ENCODE measurements around the gene MYBPC1. TPM values are rescaled to one million over a fixed set of nuclear protein-coding genes. Genes with fewer than 3 reads are reported as not detected.

MYBPC1 gene
- total RNA-seq, 1 donor from 2014 or later = not detected

GRCh38 chr12:101563212-101563611, 31.6 kb upstream of the MYBPC1 start:
- Mint-ChIP-seq H3K36me3 (ENCODE audit: unreplicated experiment) (no peaks in the 10 kb centered on the region), H3K9me3 (ENCODE audit: unreplicated experiment) (peaks cover 2% of the 10 kb centered on the region), H3K27me3 (ENCODE audit: unreplicated experiment) (no peaks in the 10 kb centered on the region), H3K4me1 (ENCODE audit: low read depth, unreplicated experiment) (no peaks in the 10 kb centered on the region), H3K4me3 (ENCODE audit: unreplicated experiment) (no peak overlapping the region), H3K27ac (ENCODE audit: unreplicated experiment) (no peak overlapping the region)
- TF ChIP-seq CTCF (IDR thresholded peaks at IDR 0.05; ENCODE audit: partially characterized antibody, unreplicated experiment) = no peak
- DNase-seq = no peak

GRCh38 chr12:101564912-101565311, 29.9 kb upstream of the MYBPC1 start:
- Mint-ChIP-seq H3K4me1 (ENCODE audit: low read depth, unreplicated experiment) (no peaks in the 10 kb centered on the region), H3K4me3 (ENCODE audit: unreplicated experiment) (no peak overlapping the region), H3K27ac (ENCODE audit: unreplicated experiment) (no peak overlapping the region), H3K9me3 (ENCODE audit: unreplicated experiment) (peaks cover 2% of the 10 kb centered on the region), H3K36me3 (ENCODE audit: unreplicated experiment) (no peaks in the 10 kb centered on the region), H3K27me3 (ENCODE audit: unreplicated experiment) (no peaks in the 10 kb centered on the region)
- DNase-seq = no peak
- no peak for TF ChIP-seq CTCF (IDR thresholded peaks at IDR 0.05; ENCODE audit: partially characterized antibody, unreplicated experiment)

DNA sequence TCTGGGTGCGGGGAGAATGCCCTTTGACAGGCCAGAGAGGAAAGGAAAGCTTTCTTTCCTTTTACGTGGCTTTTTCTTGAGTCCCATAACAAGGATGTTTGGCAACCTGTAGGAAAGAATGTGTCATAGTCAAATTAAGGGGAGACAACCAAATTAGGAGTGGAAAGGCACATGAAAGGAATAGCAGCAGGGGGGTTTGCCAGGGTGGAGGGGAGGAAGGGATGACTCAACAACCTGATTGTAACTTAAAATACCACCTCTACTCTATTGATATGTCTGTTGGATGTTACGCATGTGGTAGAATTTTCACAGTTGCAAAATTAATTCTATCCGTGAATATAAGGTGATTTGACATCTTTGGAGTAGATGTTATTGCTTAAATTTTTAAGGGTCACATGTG, 28.5 kb upstream of the MYBPC1 start:
- H3K36me3 Mint-ChIP-seq (ENCODE audit: unreplicated experiment) = no peaks in the 10 kb centered on the region
- no peaks in the 10 kb centered on the region for H3K9me3 Mint-ChIP-seq (ENCODE audit: unreplicated experiment)

GRCh38 chr12:101567918-101568317, 26.9 kb upstream of the MYBPC1 start:
- Mint-ChIP-seq H3K4me3 (ENCODE audit: unreplicated experiment) (no peak overlapping the region), H3K9me3 (ENCODE audit: unreplicated experiment) (no peaks in the 10 kb centered on the region), H3K27ac (ENCODE audit: unreplicated experiment) (no peak overlapping the region), H3K36me3 (ENCODE audit: unreplicated experiment) (no peaks in the 10 kb centered on the region), H3K4me1 (ENCODE audit: low read depth, unreplicated experiment) (no peaks in the 10 kb centered on the region), H3K27me3 (ENCODE audit: unreplicated experiment) (no peaks in the 10 kb centered on the region)
- no peak for TF ChIP-seq CTCF (IDR thresholded peaks at IDR 0.05; ENCODE audit: partially characterized antibody, unreplicated experiment)
- DNase-seq = no peak

More for the DNA sequence above, 28.5 kb upstream of the MYBPC1 start:
- Mint-ChIP-seq H3K27me3 (ENCODE audit: unreplicated experiment) (no peaks in the 10 kb centered on the region), H3K4me1 (ENCODE audit: low read depth, unreplicated experiment) (no peaks in the 10 kb centered on the region), H3K27ac (ENCODE audit: unreplicated experiment) (no peak overlapping the region), H3K4me3 (ENCODE audit: unreplicated experiment) (no peak overlapping the region)
- DNase-seq = no peak
- TF ChIP-seq CTCF (IDR thresholded peaks at IDR 0.05; ENCODE audit: partially characterized antibody, unreplicated experiment) = no peak

GRCh38 chr12:101570047-101570446, 24.7 kb upstream of the MYBPC1 start:
- no peaks in the 10 kb centered on the region for H3K36me3 Mint-ChIP-seq (ENCODE audit: unreplicated experiment)
- H3K27me3 Mint-ChIP-seq (ENCODE audit: unreplicated experiment) = no peaks in the 10 kb centered on the region
- no peak for TF ChIP-seq CTCF (IDR thresholded peaks at IDR 0.05; ENCODE audit: partially characterized antibody, unreplicated experiment)
- no peak for DNase-seq
- no peaks in the 10 kb centered on the region for H3K9me3 Mint-ChIP-seq (ENCODE audit: unreplicated experiment)
- H3K27ac Mint-ChIP-seq (ENCODE audit: unreplicated experiment) = no peak overlapping the region
- H3K4me1 Mint-ChIP-seq (ENCODE audit: low read depth, unreplicated experiment) = no peaks in the 10 kb centered on the region
- no peak overlapping the region for H3K4me3 Mint-ChIP-seq (ENCODE audit: unreplicated experiment)

Measured in glutamatergic neuron (in vitro differentiated cells).